Muscle layer of colon (tissue), 2 donors: ENCODE measurements around the gene TTC3.

Experiments
- H3K27ac ChIP-seq: one replicate; pipeline ENCODE4 v1.7.0; 2013; ENCODE audit warnings: low read depth, mild to moderate bottlenecking, low read length, moderate library complexity
- H3K27me3 ChIP-seq, 2 donors: one replicate each; pipeline ENCODE4 v1.7.0; 2013; ENCODE audit warnings: low read length in 2 of 2, mild to moderate bottlenecking in 2 of 2; ENCODE audit not compliant: insufficient read depth in 2 of 2, control insufficient read depth in 1 of 2
- H3K36me3 ChIP-seq: one replicate; pipeline ENCODE4 v1.7.0; 2013; ENCODE audit warnings: mild to moderate bottlenecking, low read length; ENCODE audit not compliant: insufficient read depth
- H3K4me1 ChIP-seq: one replicate; pipeline ENCODE4 v1.7.0; 2013; ENCODE audit warnings: mild to moderate bottlenecking, low read length; ENCODE audit not compliant: insufficient read depth
- H3K4me3 ChIP-seq, 2 donors: one replicate each; pipeline ENCODE4 v1.7.0; 2013; ENCODE audit warnings: low read length in 2 of 2, low read depth in 1 of 2, mild to moderate bottlenecking in 1 of 2, moderate library complexity in 1 of 2
- H3K9ac ChIP-seq: one replicate; pipeline ENCODE4 v1.7.0; 2013; ENCODE audit warnings: low read length
- H3K9me3 ChIP-seq: one replicate; pipeline ENCODE4 v1.7.0; 2013; ENCODE audit warnings: mild to moderate bottlenecking, low read length
- donor health status: abdominal sarcoma.
- donor health status: Adenocarcinoma of cecum.

TTC3 gene

DNA sequence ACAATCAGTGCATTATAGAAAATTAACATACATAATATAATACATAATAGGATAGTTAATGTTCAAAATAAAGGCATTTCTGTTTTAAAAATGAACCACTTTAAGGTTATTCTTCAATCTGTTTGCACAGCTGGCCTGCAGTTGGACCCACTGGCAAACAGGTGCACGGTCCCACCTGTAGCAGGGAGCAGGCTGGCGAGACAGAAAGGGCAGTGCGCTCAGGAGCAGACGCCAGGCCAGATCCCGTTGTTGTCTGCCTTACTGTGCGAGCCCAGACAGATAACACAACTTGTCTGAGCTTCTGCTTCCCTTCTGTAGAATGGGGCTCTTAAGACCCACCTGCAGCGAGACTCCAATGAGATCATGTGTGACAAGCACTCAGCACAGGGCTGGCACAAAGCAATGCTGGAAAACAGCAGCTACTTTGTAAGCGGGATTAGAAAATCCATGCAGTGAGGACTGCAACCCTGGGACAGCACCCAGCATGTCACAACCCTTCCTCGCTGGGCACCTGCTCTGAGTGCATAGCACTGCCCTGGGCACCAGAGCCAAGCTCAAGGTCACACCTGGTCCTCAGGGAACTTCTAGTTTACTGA is 160.6 kb downstream of the TTC3 start:
- H3K36me3 ChIP-seq = peaks cover 60% of the 10 kb centered on the region
- no peak overlapping the region for H3K9ac ChIP-seq
- no peak overlapping the region for H3K27ac ChIP-seq
- H3K27me3 ChIP-seq = no peaks in the 10 kb centered on the region
- no peaks in the 10 kb centered on the region for H3K9me3 ChIP-seq
- H3K4me1 ChIP-seq = no peaks in the 10 kb centered on the region
- H3K4me3 ChIP-seq = no peak overlapping the region

DNA sequence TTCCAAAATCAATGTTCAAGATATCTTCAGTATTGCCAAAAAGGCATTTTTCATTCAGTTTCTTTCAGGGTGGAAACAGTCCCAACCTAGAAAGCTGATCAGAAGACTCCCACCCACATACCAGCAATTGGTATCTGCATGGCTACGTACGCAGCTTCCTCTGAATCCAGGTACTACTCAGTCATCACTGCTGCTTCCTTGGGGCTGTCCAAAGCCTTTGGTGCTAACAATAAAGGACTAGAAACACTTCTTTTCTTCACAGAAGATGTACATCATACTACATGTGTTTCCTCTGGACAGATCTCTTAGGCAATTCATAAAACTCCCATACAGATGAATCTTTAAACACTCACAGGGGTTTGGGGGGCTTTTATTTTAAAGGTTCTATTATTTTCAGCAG is 164.3 kb downstream of the TTC3 start:
- Histone ChIP-seq H3K36me3 (peaks cover 35% of the 10 kb centered on the region), H3K4me1 (no peaks in the 10 kb centered on the region), H3K27ac (no peak overlapping the region), H3K27me3 (no peaks in the 10 kb centered on the region), H3K4me3 (no peak overlapping the region), H3K9me3 (no peaks in the 10 kb centered on the region), H3K9ac (no peak overlapping the region)

DNA sequence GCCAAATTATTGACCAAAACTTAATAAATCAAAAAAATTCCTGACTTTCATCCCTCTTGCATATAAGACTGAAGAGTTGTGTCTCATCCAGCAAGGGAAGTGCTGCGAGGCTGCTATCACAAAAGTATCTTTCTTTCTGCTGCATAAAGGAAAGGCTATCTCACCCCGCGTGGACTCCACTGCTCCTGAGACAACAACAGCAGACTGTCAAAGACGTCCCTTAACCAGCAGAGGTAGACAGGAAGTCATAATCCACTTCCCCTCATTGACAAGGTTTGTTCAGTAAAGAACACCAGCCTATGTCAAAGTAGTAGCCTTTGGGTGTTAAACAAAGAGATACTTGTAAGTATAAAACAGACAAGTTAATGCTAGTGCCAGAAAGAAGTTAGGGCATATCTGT is 164.7 kb downstream of the TTC3 start:
- Histone ChIP-seq H3K9me3 (no peaks in the 10 kb centered on the region), H3K9ac (no peak overlapping the region), H3K4me3 (no peak overlapping the region), H3K36me3 (peaks cover 30% of the 10 kb centered on the region), H3K27ac (no peak overlapping the region), H3K27me3 (no peaks in the 10 kb centered on the region), H3K4me1 (no peaks in the 10 kb centered on the region)

DNA sequence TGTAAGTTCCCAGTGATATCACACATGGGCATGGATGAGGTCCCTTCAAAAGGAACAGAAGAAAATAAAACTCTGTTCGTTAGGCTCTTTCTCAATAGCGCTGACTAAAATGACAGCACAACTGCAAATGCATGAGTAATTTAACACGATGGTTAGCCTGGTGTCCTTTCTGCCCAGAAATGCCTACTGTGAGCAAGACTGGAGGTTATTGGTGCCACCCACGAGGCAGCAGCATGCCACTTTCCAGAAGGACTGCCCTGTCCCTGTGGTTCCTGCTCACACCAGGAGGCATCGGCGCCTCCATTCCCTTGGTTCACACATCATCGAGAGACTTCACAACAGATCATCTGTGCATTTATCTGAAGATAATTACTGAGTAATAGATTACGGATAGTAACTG is 167.9 kb downstream of the TTC3 start:
- Histone ChIP-seq H3K4me3 (no peak overlapping the region), H3K27me3 (no peaks in the 10 kb centered on the region), H3K4me1 (no peaks in the 10 kb centered on the region), H3K36me3 (peaks cover 17% of the 10 kb centered on the region), H3K27ac (no peak overlapping the region), H3K9me3 (no peaks in the 10 kb centered on the region), H3K9ac (no peak overlapping the region)

DNA sequence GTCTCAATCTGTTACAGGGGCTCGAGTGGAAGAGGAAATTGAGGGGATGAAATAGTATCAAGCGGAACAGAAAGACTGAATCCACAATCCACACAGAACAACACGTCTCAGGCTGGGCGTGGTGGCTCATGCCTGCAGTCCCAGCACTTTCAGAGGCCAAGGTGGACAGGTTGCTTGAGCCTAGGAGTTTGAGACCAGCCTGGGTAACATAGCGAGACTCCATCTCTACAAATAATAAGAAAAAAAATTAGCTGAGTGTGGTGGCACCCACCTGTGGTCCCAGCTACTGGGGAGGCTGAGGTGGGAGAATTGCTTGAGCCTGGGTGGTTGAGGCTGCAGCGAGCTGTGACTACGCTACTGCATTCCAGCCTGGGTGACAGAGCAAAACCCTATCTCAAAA is 168.4 kb downstream of the TTC3 start:
- Histone ChIP-seq H3K36me3 (peaks cover 16% of the 10 kb centered on the region), H3K4me1 (no peaks in the 10 kb centered on the region), H3K27ac (no peak overlapping the region), H3K9ac (no peak overlapping the region), H3K4me3 (no peak overlapping the region), H3K9me3 (no peaks in the 10 kb centered on the region), H3K27me3 (no peaks in the 10 kb centered on the region)

DNA sequence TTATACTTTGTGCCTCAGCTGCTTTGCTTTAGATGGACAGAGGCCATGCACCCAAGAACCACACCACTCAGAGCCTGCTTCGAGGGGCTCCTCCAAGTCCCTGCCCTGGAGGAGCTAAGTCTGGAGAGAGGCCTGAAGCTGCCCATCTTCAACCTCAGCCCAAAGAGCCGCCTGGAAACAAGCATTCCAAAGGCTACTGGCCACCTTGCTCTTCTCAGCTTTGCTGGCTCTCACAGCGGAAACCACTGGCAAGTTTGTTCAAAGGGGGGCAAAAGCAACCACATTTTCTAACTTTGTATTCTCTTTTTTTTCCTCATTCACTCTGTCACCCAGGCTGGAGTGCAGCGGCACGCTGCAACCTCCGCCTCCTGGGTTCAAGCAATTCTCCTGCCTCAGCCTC is 170.9 kb downstream of the TTC3 start:
- no peaks in the 10 kb centered on the region for H3K9me3 ChIP-seq
- H3K9ac ChIP-seq = no peak overlapping the region
- no peak overlapping the region for H3K27ac ChIP-seq
- H3K4me3 ChIP-seq = no peak overlapping the region
- H3K36me3 ChIP-seq = no peaks in the 10 kb centered on the region
- no peaks in the 10 kb centered on the region for H3K27me3 ChIP-seq
- no peaks in the 10 kb centered on the region for H3K4me1 ChIP-seq

DNA sequence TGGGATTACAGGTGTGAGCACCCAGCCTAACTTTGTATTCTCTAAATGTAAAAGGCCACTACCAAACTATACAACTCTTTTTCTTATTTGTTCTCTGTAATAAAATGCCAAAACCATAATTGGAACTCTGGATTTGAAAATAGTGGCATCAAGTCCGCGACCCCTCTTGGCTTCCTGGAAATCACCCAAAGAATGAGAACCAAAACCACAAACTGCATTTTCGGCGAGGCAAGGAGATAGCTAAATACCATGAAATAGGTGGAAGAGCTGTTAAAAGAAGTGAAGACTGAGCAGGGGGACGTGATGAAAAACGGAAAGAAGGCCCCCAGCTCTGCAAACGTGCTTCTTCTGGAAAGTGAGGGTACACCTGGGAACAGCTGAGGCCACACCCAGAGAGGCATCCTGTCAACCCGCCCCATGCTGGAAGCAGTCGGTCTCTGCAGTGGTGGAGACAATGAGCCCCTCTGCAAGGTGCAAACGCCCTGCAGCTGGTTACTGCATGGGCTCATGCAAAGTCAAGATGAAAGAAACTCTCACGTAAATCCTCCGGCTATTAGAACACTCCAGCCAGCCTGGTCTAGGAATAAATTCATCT is 171.5 kb downstream of the TTC3 start:
- Histone ChIP-seq H3K4me1 (no peaks in the 10 kb centered on the region), H3K4me3 (no peak overlapping the region), H3K9ac (no peak overlapping the region), H3K27ac (no peak overlapping the region), H3K9me3 (no peaks in the 10 kb centered on the region), H3K36me3 (no peaks in the 10 kb centered on the region), H3K27me3 (no peaks in the 10 kb centered on the region)

DNA sequence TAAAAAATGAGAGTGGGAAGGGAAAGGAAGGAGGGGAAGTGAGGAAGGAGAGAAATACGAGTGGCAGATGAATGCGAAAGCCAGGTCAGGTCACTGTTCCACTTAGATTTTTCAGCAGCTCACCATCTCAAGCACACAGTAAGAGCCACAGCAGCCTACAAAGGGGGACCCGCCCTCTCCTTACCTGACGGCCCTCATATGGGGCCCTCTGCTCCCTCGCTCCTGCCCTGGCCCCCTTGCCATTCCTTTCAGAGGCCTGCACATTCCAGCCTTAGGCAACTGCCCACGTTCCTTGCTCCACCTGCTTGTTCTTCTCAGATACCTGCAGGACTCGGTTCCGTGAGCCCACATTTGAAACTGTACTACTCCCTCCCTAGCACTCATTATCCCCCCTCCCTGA is 172.1 kb downstream of the TTC3 start:
- Histone ChIP-seq H3K27ac (no peak overlapping the region), H3K36me3 (no peaks in the 10 kb centered on the region), H3K4me3 (no peak overlapping the region), H3K9ac (no peak overlapping the region), H3K9me3 (no peaks in the 10 kb centered on the region), H3K4me1 (no peaks in the 10 kb centered on the region), H3K27me3 (no peaks in the 10 kb centered on the region)

DNA sequence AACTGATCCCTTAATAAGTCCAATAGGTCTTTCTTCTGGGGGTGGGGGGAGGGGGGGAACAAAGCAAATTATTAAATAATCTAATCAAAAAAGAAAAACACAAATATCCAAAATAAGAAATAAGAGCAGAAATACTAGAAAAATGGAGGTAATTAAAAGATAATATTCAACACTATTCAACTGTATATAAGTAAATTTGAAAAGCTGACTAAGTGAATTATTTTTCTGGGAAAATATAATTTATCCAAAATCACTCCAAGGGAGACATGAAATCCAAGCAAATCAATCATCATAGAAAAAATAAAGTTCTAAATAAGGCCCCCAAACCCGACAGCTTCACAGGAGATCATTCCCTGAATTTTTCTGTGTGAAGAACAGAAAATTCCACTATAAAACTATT is 175.2 kb downstream of the TTC3 start:
- no peaks in the 10 kb centered on the region for H3K27me3 ChIP-seq
- no peak overlapping the region for H3K9ac ChIP-seq
- no peak overlapping the region for H3K27ac ChIP-seq
- no peak overlapping the region for H3K4me3 ChIP-seq
- H3K36me3 ChIP-seq = no peaks in the 10 kb centered on the region
- H3K4me1 ChIP-seq = no peaks in the 10 kb centered on the region
- no peaks in the 10 kb centered on the region for H3K9me3 ChIP-seq

DNA sequence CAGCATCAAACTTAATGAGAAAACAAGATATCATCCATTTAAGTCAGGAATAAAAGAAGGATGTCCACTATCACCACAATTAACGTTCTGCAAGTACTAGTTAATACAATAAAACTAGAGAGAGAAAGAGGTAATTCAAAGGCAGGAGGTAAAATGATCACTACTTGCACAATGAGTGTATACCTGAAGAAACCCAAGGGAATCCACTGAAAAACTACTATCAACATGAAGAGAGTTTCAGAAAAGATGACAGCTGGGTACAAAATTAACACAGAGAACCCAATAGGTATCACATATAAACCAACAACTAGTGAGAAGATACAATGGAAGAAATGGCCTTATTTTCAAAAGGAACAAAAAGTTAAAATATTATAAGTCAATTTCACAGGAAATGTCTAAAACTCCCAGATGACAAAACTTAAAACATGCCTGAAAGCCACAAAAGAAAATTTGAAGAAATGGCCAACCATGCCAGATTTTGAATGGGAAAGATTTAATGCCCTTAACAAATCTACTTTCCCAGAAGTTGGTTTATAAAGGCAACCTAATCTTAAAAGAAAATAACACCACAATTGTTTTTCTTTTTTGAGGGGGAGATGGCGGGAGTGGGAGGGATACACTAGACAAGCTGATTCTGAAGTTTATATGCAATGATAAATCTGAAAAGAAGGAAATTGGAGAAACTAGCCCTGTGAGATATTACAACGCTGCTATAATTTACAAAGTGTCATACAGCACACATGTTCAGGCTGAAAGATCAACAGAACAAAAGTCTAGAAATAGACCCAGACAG is 176.3 kb downstream of the TTC3 start:
- Histone ChIP-seq H3K9me3 (no peaks in the 10 kb centered on the region), H3K27me3 (no peaks in the 10 kb centered on the region), H3K27ac (no peak overlapping the region), H3K36me3 (no peaks in the 10 kb centered on the region), H3K4me1 (no peaks in the 10 kb centered on the region), H3K9ac (no peak overlapping the region), H3K4me3 (no peak overlapping the region)

DNA sequence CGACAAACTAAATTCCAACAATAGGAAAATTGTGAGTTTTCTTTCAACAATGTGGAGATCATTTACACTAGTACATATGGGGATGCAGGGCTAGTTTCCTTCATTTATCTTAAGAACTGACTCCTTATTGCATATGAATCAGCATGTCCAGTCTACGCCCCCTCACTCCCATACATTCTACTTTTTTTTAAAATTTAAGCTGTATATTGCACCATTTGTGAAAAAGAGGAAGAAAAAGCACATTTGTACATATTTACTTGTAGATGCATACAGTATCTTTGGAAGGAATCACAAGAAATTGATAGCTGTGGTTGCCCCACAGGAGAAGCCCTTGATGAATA is 178.2 kb downstream of the TTC3 start:
- Histone ChIP-seq H3K9ac (no peak overlapping the region), H3K4me1 (no peaks in the 10 kb centered on the region), H3K36me3 (no peaks in the 10 kb centered on the region), H3K9me3 (no peaks in the 10 kb centered on the region), H3K27ac (no peak overlapping the region), H3K27me3 (no peaks in the 10 kb centered on the region), H3K4me3 (no peak overlapping the region)
